Effector CD4-positive, alpha-beta T cell (primary cell): Measurements from ENCODE around the gene IL10.
"Not testable (repeated sequence)": the region's sequence is repeated elsewhere in the genome, so short reads cannot be mapped to it uniquely, and the experiment has no call there.

ENCODE experiments used
- DNase-seq: peaks from one replicate; pipeline ENCODE4 v3.0.0-alpha.2; 2020

The IL10 gene

DNA sequence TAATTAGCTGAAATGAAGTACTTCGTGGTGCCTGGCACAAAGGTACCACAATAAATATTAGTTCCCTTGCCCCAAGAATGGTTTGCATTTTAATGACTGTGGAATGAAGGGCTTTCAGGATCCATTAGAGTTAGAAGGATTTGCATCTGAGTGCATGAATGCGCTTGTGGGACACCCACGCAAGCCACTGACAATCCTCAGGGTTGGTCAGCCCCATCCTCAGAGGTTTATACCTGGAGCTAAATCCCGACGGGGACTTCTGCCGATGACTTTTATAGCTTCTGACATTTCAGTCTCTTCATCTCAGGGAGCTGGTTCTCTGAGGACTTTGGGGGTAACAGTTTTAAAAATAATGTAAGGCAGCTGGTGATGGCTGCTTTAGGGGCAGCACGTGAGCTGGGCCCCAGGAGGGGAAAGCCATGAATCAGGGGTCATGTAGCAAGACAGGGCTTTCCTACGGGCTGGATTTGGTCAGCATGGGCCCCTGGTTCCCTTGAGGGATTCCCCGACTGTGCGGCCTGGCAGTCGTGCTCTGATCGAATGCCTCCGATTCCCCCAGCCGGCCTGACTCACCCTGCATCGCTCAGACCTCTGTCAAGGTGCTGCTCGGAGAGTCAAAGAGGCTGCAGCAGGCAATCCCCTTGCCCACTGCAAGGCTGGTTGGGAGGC, 20.8 kb upstream of the IL10 start:
- no peak for DNase-seq

GRCh38 chr1:206790502-206791250, 18.4 kb upstream of the IL10 start:
- DNase-seq: no peak

DNA sequence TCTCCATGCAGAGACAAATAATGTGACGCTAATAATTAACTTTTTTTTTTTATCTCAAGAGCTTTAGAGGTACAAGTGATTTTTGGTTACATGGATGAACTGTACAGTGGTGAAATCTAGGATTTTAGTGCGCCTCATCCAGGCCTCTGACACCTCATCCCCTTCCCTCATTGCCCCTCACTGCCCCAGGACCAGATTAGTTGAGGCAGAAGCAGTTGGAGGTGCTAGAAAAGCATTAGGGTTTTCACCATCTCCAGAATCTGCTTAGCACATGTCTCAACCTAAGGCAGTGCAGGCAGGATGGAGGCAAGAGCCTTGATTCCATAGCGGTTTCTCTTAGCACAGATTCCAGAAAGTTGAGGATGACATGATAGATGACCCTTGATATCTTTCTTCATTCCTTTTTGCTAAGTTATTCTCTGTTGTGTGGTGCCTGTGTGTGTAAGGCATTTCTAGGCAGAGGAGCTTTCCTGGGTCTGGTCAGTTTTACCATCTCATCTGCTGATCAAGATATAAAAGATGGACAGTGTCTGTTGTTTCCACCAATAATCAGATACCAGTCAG, 16.3 kb upstream of the IL10 start:
- DNase-seq: no peak

DNA sequence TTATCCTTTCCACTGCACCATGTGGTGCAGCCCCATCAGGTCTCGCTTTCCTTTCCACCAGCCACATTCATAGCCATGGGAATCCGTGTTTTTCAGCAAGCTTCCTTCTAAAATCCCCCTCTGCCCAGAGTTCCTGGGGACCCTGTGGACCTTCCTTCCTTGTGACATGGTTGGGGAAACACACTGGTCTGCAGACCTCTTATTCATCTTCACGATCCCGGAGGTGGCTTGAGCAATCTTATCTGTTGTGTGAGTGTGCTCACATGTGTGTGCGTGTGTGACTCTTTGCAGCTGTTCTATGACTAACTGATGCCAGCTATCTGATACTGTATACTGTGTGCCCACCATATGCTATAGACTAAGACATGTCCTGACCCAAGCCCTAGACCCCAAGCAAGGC, 15.6 kb upstream of the IL10 start:
- DNase-seq: no peak

DNA sequence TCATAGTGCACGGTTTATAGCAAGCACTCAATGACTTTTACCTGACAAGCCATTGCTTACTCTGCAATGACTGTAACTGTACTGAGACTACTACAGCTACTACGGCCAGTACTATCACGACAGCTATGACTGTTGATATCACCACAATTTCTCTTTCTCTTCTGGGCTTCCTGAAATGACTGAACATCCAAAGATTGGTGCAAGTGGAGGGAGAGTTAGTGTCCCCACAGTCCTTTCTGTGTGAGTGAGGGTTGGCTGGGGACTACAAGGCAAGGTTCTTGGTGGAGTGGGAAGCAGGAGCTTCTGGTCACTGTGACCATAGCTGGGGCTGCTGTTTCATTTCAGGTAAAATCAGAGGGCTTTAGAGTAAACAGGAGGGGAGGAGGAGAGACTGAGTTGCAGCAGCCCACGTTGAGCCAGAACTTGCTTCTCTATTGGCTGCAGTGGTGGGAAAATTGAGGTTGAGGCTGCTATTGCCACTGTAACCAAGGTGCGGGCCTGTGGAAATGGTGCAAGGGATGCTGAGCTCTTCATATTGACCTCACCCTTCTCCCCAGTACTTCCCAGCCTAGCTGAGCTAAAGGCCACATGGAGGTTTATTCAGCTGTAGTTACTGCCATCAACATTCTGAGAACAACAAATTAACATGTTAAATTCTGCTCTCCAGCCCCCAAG, 14.1 kb upstream of the IL10 start:
- DNase-seq: no peak

GRCh38 chr1:206785182-206785765, 13.0 kb upstream of the IL10 start:
- no peak for DNase-seq

GRCh38 chr1:206784471-206784903, 12.2 kb upstream of the IL10 start:
- DNase-seq: peak; percentile 50

DNA sequence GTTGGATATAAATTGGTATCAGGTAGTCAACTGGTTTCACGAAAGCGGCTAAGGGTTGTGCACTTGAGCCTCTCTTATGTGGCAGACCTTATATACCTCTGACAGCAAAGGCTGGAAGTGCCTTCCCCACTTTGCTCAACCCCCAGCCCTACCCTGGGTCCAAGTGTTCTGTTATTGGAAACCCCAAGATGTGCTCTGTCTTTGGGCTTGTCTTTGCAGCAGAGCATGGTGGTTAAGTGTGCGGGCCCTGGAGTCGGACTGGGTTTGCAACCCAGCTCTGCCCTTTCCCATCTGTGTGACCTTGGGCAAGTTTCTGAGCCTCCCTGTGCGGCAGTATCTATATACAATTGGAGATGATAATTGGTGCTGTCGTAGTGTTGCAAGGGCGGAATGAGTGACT, 11.2 kb upstream of the IL10 start:
- DNase-seq: no peak

- no peak for DNase-seq
Observed at GRCh38 chr1:206782448-206782847, 10.2 kb upstream of the IL10 start.

DNA sequence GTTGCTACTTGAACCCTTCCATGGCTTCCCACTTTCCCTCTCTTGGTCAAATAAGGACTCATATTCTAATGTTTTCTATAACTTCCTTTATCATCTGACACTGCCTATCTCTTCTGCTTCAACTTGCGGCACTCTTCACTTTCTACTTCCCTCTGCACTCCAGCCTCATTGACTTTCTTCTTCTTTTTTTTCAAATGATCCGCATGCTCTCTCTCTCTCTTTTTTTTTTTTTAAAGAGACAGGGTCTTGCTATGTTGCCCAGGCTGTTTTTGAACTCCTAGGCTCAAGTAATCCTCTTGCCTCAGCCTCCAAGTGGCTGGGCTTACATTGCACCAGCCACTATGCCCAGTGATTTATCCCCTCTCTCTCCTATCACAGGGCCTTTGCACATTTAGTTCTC, 7.3 kb upstream of the IL10 start:
- no peak for DNase-seq

- DNase-seq: not testable (repeated sequence)
Observed at GRCh38 chr1:206778911-206779310, 6.6 kb upstream of the IL10 start.

DNA sequence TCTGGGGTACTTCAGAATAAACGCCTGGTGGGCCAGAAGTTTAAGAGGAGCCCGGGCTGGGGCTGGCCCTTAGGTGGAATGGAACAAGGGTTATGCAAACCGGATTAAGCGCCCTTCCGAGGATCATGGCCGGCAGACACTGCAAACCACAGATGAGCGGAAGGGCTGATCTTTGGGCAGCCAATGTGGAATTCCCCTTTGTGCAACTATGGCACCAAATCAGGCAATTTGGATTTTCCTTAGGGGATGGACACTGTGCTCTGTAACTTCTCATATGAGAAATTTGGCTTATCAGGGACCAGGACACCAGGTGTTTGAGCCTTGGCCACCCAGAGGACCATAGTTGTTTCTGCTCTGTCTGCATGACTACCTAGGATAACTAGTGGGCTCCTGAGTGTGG, 5.7 kb upstream of the IL10 start:
- DNase-seq: no peak

GRCh38 chr1:206776229-206776628, 3.9 kb upstream of the IL10 start:
- DNase-seq: no peak

GRCh38 chr1:206774093-206774492, 1.8 kb upstream of the IL10 start:
- DNase-seq: no peak

DNA sequence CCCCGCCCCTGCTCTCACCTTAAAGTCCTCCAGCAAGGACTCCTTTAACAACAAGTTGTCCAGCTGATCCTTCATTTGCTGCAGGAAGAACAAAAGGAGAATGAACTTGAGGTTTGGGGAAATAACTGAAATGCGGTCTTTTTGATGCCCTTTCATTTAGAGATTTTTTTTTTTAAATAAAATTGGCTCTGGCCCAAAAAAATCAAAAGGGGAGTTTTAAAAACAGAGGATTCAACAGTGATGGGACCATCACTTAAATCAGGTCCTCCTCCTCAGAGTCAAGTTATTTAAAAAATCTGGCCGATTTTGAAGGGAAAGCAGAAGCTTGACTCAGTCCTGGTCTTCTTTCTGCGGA, 979 bp downstream of the IL10 start:
- no peak for DNase-seq

- DNase-seq: no peak
Observed at GRCh38 chr1:206770531-206771337, 1.6 kb downstream of the IL10 start, which contains the start of gene IL19. TSS of gene IL19 (plus strand) at chr1:206770773. CDS start at chr1:206836663, 65,890 bp downstream.

DNA sequence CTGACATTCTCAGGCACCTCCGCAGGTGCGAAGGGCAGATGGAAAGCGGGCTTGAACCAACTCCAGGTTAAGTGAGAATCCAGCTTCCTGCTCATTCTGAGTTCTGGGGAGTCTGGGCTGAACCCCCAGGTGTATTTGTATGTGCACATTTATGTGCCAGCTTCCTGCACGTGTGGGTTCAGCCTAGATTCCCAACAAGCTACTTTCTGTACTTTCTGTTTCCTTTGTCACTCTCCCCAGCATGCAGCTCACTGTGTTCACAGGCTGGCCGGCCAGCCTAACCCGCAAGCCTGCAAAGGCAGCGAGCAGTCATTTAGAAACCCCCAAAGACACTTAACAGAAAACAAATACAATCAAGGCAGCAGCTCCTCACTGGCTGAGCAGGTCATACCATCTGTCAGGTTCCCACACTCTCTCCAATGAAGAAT, 3.0 kb downstream of the IL10 start:
- peak; percentile 17 for DNase-seq

GRCh38 chr1:206768472-206769303, 3.6 kb downstream of the IL10 start:
- no peak for DNase-seq

GRCh38 chr1:206766251-206766856, 5.9 kb downstream of the IL10 start:
- peak; percentile 62 for DNase-seq

GRCh38 chr1:206765771-206766170, 6.5 kb downstream of the IL10 start:
- not testable (repeated sequence) for DNase-seq
